GM18517 (cell line): Measurements from ENCODE around the gene DOK7.

Experiments used
- ATAC-seq: cut with Tn5 transposase; IDR thresholded peaks from one replicate; pipeline ENCODE4 v1.9.1; 2021; ENCODE audit warnings: mild to moderate bottlenecking, moderate library complexity; ENCODE audit not compliant: unreplicated experiment

The DOK7 gene

GRCh38 chr4:3518511-3518880 is 55.4 kb downstream of the DOK7 start:
- no peak for ATAC-seq

GRCh38 chr4:3518941-3519340 is 55.8 kb downstream of the DOK7 start:
- no peak for ATAC-seq

GRCh38 chr4:3519468-3520264 is 56.6 kb downstream of the DOK7 start:
- ATAC-seq = no peak

GRCh38 chr4:3520276-3520675 is 57.2 kb downstream of the DOK7 start:
- ATAC-seq = no peak

- ATAC-seq = no peak
Measured at GRCh38 chr4:3520796-3521600, 57.9 kb downstream of the DOK7 start.

- no peak for ATAC-seq
Measured at GRCh38 chr4:3521621-3522325, 58.7 kb downstream of the DOK7 start.

GRCh38 chr4:3522326-3522640 is 59.2 kb downstream of the DOK7 start:
- ATAC-seq = no peak

- no peak for ATAC-seq
Measured at GRCh38 chr4:3522651-3523050, 59.5 kb downstream of the DOK7 start.

- ATAC-seq = no peak
Measured at GRCh38 chr4:3523146-3523627, 60.1 kb downstream of the DOK7 start.

GRCh38 chr4:3523628-3524221 is 60.6 kb downstream of the DOK7 start:
- ATAC-seq = no peak

- no peak for ATAC-seq
Measured at GRCh38 chr4:3524349-3524748, 61.2 kb downstream of the DOK7 start.

GRCh38 chr4:3524920-3525319 is 61.8 kb downstream of the DOK7 start:
- ATAC-seq = no peak

- ATAC-seq = no peak
Measured at GRCh38 chr4:3525532-3526430, 62.7 kb downstream of the DOK7 start.

- ATAC-seq = no peak
Measured at GRCh38 chr4:3526456-3526855, 63.4 kb downstream of the DOK7 start.

- no peak for ATAC-seq
Measured at GRCh38 chr4:3527101-3527913, 64.2 kb downstream of the DOK7 start.

- ATAC-seq = no peak
Measured at GRCh38 chr4:3527914-3528876, 65.1 kb downstream of the DOK7 start.

GRCh38 chr4:3529363-3529762 is 66.3 kb downstream of the DOK7 start:
- no peak for ATAC-seq

GRCh38 chr4:3530051-3530450 is 66.9 kb downstream of the DOK7 start:
- ATAC-seq = no peak
